ENCODE data around the gene HNRNPL. TPM values are rescaled to one million over a fixed set of nuclear protein-coding genes. Genes with fewer than 3 reads are reported as not detected.
"Not testable (repeated sequence)": the region's sequence is repeated elsewhere in the genome, so short reads cannot be mapped to it uniquely, and the experiment has no call there.

HNRNPL gene
- total and polyA plus RNA-seq, 9 of the 15 experiments (the other 6 are each of a cell fraction or from before 2014, with no cell fraction given) = 39.5 to 610 (median 299) TPM

DNA sequence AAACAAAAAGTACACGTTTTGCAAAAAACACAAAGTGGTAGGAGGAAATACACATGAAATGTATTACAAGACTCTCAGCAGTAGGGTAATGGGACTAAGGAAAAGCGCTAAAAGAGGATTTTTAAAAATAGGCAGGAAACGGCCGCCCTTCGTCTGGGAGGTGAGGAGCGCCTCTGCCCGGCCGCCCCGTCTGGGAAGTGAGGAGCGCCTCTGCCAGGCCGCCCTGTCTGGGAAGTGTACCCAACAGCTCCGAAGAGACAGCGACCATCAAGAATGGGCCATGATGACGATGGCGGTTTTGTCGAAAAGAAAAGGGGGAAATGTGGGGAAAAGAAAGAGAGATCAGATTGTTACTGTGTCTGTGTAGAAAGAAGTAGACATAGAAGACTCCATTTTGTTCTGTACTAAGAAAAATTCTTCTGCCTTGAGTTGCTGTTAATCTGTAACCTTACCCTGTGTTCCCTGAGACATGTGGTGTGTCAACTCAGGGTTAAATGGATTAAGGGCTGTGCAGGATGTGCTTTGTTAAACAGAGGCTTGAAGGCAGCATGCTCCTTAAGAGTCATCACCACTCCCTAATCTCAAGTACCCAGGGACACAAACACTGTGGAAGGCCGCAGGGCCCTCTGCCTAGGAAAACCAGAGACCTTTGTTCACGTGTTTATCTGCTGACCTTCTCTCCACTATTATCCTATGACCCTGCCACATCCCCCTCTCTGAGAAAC is 42.2 kb downstream of the HNRNPL start:
- H3K4me3 ChIP-seq; H3K27me3 ChIP-seq (ENCODE audit: control insufficient read depth in 2 of 2, insufficient read depth in 2 of 2, low read length in 2 of 2); H3K9ac ChIP-seq (ENCODE audit: insufficient read depth in 1 of 2, low read depth in 2 of 2, low read length in 2 of 2); in situ Hi-C loops (cut with MboI); intact Hi-C loops (cut with micrococcal nuclease); H3K27ac ChIP-seq (ENCODE audit: extremely low read depth, low read depth, low read length); H3K36me3 ChIP-seq (ENCODE audit: control insufficient read depth, insufficient read depth, low read length); ATAC-seq; H3K9me3 ChIP-seq (replicated peaks; ENCODE audit: control insufficient read depth, insufficient read depth, low read depth, low read length); H3K9me1 ChIP-seq (ENCODE audit: control insufficient read depth, insufficient read depth, low read length); CTCF ChIA-PET (ENCODE audit: low intra/inter-chr PET ratio); H3K4me2 ChIP-seq (ENCODE audit: insufficient read depth, low read length); H3K79me2 ChIP-seq (ENCODE audit: control insufficient read depth, insufficient read depth, low read length); H4K20me1 ChIP-seq (replicated peaks; ENCODE audit: control insufficient read depth, insufficient read depth, low read length); BruUV-seq (replicated peaks); TF ChIP-seq NR2C1 (IDR thresholded peaks at IDR 0.05): not testable (repeated sequence)
- FAIRE-seq (peak; percentile 44), DNase-seq (ENCODE audit: extremely low read depth in 1 of 4, low spot score in 3 of 4) (peak in 1 of 4 experiments; percentile 45)
- POLR2A ChIA-PET = interaction anchor here (0.9 kb wide), 1 partner anchor 15 kb away, joined by 3 read pairs; no protein-coding TSS in a partner anchor
- Histone ChIP-seq H3K4me1 (replicated peaks in 1 of 2; ENCODE audit: control insufficient read depth in 2 of 2, insufficient read depth in 2 of 2, low read length in 2 of 2) (peaks cover 0 to 25% of the 10 kb centered on the region in 2 experiments; a peak in 4 of 5 replicates), H2AFZ (ENCODE audit: low read depth, low read length) (peak overlapping the region; percentile 32; the same call in 1 of the 2 replicates)
- 72% methylated on average over 13 of the region's 18 CpGs for WGBS (ENCODE audit: insufficient coverage, low coverage, missing lambda C conversion rate)
- TF ChIP-seq, protein P1, sequence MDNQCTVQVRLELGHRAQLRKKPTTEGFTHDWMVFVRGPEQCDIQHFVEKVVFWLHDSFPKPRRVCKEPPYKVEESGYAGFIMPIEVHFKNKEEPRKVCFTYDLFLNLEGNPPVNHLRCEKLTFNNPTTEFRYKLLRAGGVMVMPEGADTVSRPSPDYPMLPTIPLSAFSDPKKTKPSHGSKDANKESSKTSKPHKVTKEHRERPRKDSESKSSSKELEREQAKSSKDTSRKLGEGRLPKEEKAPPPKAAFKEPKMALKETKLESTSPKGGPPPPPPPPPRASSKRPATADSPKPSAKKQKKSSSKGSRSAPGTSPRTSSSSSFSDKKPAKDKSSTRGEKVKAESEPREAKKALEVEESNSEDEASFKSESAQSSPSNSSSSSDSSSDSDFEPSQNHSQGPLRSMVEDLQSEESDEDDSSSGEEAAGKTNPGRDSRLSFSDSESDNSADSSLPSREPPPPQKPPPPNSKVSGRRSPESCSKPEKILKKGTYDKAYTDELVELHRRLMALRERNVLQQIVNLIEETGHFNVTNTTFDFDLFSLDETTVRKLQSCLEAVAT (IDR thresholded peaks at IDR 0.05) = peak in 1 of 2 experiments; percentile 36; a peak in 1 of 4 replicates
- TF ChIP-seq HDAC8 (tag; IDR thresholded peaks at IDR 0.05) (peak; percentile 44; the same call in 1 of the 2 replicates), DMBX1 (CRISPR knock-in tag; IDR thresholded peaks at IDR 0.05; ENCODE audit: borderline replicate concordance) (peak; percentile 63; the same call in 1 of the 2 replicates), CBFA2T3 (IDR thresholded peaks at IDR 0.05) (peak; percentile 75), HMBOX1 (IDR thresholded peaks at IDR 0.05) (peak; percentile 60; the same call in 1 of the 2 replicates), ARID1B (IDR thresholded peaks at IDR 0.05) (0 out of 2 replicates have a peak, but pooled peaks have one; percentile 54), KDM1A (IDR thresholded peaks at IDR 0.05) (peak in 1 of 2 experiments; percentile 35; a peak in 1 of 4 replicates), NR2C1 (tag; IDR thresholded peaks at IDR 0.05) (peak; percentile 18; the same call in 1 of the 2 replicates), CBFA2T2 (conservative IDR thresholded peaks at IDR 0.05) (peak; percentile 59), SMAD4 (CRISPR knock-in tag; conservative IDR thresholded peaks at IDR 0.05) (peak; percentile 48; the same call in 1 of the 2 replicates)
- TF ChIP-seq, protein P2, sequence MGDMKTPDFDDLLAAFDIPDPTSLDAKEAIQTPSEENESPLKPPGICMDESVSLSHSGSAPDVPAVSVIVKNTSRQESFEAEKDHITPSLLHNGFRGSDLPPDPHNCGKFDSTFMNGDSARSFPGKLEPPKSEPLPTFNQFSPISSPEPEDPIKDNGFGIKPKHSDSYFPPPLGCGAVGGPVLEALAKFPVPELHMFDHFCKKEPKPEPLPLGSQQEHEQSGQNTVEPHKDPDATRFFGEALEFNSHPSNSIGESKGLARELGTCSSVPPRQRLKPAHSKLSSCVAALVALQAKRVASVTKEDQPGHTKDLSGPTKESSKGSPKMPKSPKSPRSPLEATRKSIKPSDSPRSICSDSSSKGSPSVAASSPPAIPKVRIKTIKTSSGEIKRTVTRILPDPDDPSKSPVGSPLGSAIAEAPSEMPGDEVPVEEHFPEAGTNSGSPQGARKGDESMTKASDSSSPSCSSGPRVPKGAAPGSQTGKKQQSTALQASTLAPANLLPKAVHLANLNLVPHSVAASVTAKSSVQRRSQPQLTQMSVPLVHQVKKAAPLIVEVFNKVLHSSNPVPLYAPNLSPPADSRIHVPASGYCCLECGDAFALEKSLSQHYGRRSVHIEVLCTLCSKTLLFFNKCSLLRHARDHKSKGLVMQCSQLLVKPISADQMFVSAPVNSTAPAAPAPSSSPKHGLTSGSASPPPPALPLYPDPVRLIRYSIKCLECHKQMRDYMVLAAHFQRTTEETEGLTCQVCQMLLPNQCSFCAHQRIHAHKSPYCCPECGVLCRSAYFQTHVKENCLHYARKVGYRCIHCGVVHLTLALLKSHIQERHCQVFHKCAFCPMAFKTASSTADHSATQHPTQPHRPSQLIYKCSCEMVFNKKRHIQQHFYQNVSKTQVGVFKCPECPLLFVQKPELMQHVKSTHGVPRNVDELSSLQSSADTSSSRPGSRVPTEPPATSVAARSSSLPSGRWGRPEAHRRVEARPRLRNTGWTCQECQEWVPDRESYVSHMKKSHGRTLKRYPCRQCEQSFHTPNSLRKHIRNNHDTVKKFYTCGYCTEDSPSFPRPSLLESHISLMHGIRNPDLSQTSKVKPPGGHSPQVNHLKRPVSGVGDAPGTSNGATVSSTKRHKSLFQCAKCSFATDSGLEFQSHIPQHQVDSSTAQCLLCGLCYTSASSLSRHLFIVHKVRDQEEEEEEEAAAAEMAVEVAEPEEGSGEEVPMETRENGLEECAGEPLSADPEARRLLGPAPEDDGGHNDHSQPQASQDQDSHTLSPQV (IDR thresholded peaks at IDR 0.05) = peak; percentile 59; the same call in 1 of the 2 replicates
- TF ChIP-seq, protein P3, sequence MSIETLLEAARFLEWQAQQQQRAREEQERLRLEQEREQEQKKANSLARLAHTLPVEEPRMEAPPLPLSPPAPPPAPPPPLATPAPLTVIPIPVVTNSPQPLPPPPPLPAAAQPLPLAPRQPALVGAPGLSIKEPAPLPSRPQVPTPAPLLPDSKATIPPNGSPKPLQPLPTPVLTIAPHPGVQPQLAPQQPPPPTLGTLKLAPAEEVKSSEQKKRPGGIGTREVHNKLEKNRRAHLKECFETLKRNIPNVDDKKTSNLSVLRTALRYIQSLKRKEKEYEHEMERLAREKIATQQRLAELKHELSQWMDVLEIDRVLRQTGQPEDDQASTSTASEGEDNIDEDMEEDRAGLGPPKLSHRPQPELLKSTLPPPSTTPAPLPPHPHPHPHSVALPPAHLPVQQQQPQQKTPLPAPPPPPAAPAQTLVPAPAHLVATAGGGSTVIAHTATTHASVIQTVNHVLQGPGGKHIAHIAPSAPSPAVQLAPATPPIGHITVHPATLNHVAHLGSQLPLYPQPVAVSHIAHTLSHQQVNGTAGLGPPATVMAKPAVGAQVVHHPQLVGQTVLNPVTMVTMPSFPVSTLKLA (conservative IDR thresholded peaks at IDR 0.05) = peak in 1 of 2 experiments; percentile 53; a peak in 3 of 4 replicates
